ENCODE measurements around the gene FAM227B.
"Not testable (repeated sequence)": the region's sequence is repeated elsewhere in the genome, so short reads cannot be mapped to it uniquely, and the experiment has no call there.

Gene FAM227B

GRCh38 chr15:49438962-49439631 lies 181.5 kb downstream of the FAM227B start:
- DNase-seq (ENCODE audit: low read depth), result peak; percentile 55

GRCh38 chr15:49436751-49437150 lies 183.9 kb downstream of the FAM227B start:
- DNase-seq (ENCODE audit: low read depth), result no peak

GRCh38 chr15:49435174-49435573 lies 185.4 kb downstream of the FAM227B start:
- no peak for DNase-seq (ENCODE audit: low read depth)

- no peak for DNase-seq (ENCODE audit: low read depth)
These were observed 190.6 kb downstream of the FAM227B start for GRCh38 chr15:49430046-49430445.

- DNase-seq (ENCODE audit: low read depth), result no peak
These were observed 192.1 kb downstream of the FAM227B start for GRCh38 chr15:49428409-49429095.

GRCh38 chr15:49427372-49427771 lies 193.2 kb downstream of the FAM227B start:
- DNase-seq (ENCODE audit: low read depth), result no peak

GRCh38 chr15:49424954-49425353 lies 195.7 kb downstream of the FAM227B start:
- DNase-seq (ENCODE audit: low read depth), result no peak

GRCh38 chr15:49423901-49424550 lies 196.6 kb downstream of the FAM227B start:
- DNase-seq (ENCODE audit: low read depth), result no peak

GRCh38 chr15:49423021-49423420 lies 197.6 kb downstream of the FAM227B start, which contains the start of gene FGF7:
FGF7 (plus strand) TSS chr15:49423242; CDS start chr15:49424298, 1,056 bp downstream.
- DNase-seq (ENCODE audit: low read depth), result no peak

GRCh38 chr15:49421991-49422390 lies 198.6 kb downstream of the FAM227B start:
- DNase-seq (ENCODE audit: low read depth), result peak; percentile 21

- no peak for DNase-seq (ENCODE audit: low read depth)
These were observed 201.8 kb downstream of the FAM227B start for GRCh38 chr15:49418811-49419210.

GRCh38 chr15:49415638-49416037 lies 205.0 kb downstream of the FAM227B start:
- DNase-seq (ENCODE audit: low read depth), result no peak

GRCh38 chr15:49415149-49415548 lies 205.5 kb downstream of the FAM227B start:
- DNase-seq (ENCODE audit: low read depth), result no peak

- DNase-seq (ENCODE audit: low read depth), result no peak
These were observed 207.8 kb downstream of the FAM227B start for GRCh38 chr15:49412797-49413196.

- DNase-seq (ENCODE audit: low read depth), result no peak
These were observed 210.0 kb downstream of the FAM227B start for GRCh38 chr15:49410641-49411040.

- no peak for DNase-seq (ENCODE audit: low read depth)
These were observed 214.1 kb downstream of the FAM227B start for GRCh38 chr15:49406352-49407118.

GRCh38 chr15:49402515-49403296 lies 217.9 kb downstream of the FAM227B start:
- not testable (repeated sequence) for DNase-seq (ENCODE audit: low read depth)

GRCh38 chr15:49387471-49387870 lies 233.1 kb downstream of the FAM227B start:
- peak; percentile 1 for DNase-seq (ENCODE audit: low read depth)

GRCh38 chr15:49383266-49383665 lies 237.4 kb downstream of the FAM227B start:
- DNase-seq (ENCODE audit: low read depth), result no peak

- DNase-seq (ENCODE audit: low read depth), result no peak
These were observed 238.2 kb downstream of the FAM227B start for GRCh38 chr15:49382394-49382793.

- no peak for DNase-seq (ENCODE audit: low read depth)
These were observed 239.7 kb downstream of the FAM227B start for GRCh38 chr15:49380912-49381311.

- no peak for DNase-seq (ENCODE audit: low read depth)
These were observed 240.6 kb downstream of the FAM227B start for GRCh38 chr15:49379996-49380395.

Data from CMK (cell line).